TTC549 (cell line): Measurements from ENCODE around the gene MAP4K2.

Experiments
- FAIRE-seq: peaks from 2 replicates; lab custom pipeline; 2012; peaks lifted over from hg19 to GRCh38; lab: Jason Lieb, UNC

The MAP4K2 gene

GRCh38 chr11:64767344-64768299 lies 35.4 kb downstream of the MAP4K2 start:
- FAIRE-seq = no peak

GRCh38 chr11:64766881-64767280 lies 36.1 kb downstream of the MAP4K2 start:
- no peak for FAIRE-seq

- no peak for FAIRE-seq
Measured at GRCh38 chr11:64765851-64766665, 37.0 kb downstream of the MAP4K2 start.

GRCh38 chr11:64765291-64765850 lies 37.6 kb downstream of the MAP4K2 start:
- no peak for FAIRE-seq

GRCh38 chr11:64764753-64765152 lies 38.3 kb downstream of the MAP4K2 start:
- FAIRE-seq = no peak

- no peak for FAIRE-seq
Measured at GRCh38 chr11:64764040-64764611, 38.9 kb downstream of the MAP4K2 start.

- FAIRE-seq = no peak
Measured at GRCh38 chr11:64763526-64764039, 39.4 kb downstream of the MAP4K2 start.

GRCh38 chr11:64762674-64763525 lies 40.1 kb downstream of the MAP4K2 start:
- FAIRE-seq = no peak

- no peak for FAIRE-seq
Measured at GRCh38 chr11:64762277-64762673, 40.7 kb downstream of the MAP4K2 start.

GRCh38 chr11:64760759-64761420 lies 42.1 kb downstream of the MAP4K2 start:
- no peak for FAIRE-seq

- peak; percentile 77 for FAIRE-seq
Measured at GRCh38 chr11:64759722-64760719, 43.0 kb downstream of the MAP4K2 start, which contains the start of gene PYGM. TSS of gene PYGM (minus strand) at chr11:64759974. CDS start at chr11:64759898, 76 bp downstream.

GRCh38 chr11:64759131-64759721 lies 43.8 kb downstream of the MAP4K2 start:
- no peak for FAIRE-seq

GRCh38 chr11:64758330-64759079 lies 44.5 kb downstream of the MAP4K2 start:
- no peak for FAIRE-seq

GRCh38 chr11:64757549-64758329 lies 45.3 kb downstream of the MAP4K2 start:
- no peak for FAIRE-seq

- no peak for FAIRE-seq
Measured at GRCh38 chr11:64755681-64756361, 47.2 kb downstream of the MAP4K2 start.

GRCh38 chr11:64754919-64755662 lies 47.9 kb downstream of the MAP4K2 start:
- no peak for FAIRE-seq
